IMR-90 (cell line): ENCODE data around the gene QSOX2. TPM values are rescaled to one million over a fixed set of nuclear protein-coding genes. Genes with fewer than 3 reads are reported as not detected.
A peak's percentile ranks its signal among the peaks of the same experiment; 100 is the strongest.

ENCODE experiments used
- ATAC-seq: fragments of 200-7000 bp; cut with Tn5 transposase; 2 replicates; pipeline ENCODE4 v1.9.1; 2020; ENCODE audit warnings: low read depth, mild to moderate bottlenecking, moderate library complexity
- BruUV-seq: library from RNA; stranded (reverse); fragments of 400-500 nt; replicated peaks from 2 replicates; lab custom pipeline; 2021; lab: Mats Ljungman, UMichigan
- CTCF ChIA-PET: fragments of 300-600 bp; formaldehyde crosslinking; extraction: SDS; loops from one replicate; lab custom pipeline; 2021; ENCODE audit warnings: antibody characterized with exemption; lab: Yijun Ruan, JAX
- POLR2A ChIA-PET: fragments of 300-600 bp; sonication (Branson Sonifier 250); formaldehyde crosslinking; loops from one replicate; lab custom pipeline; 2022; ENCODE audit warnings: antibody characterized with exemption; ENCODE audit not compliant: unreplicated experiment; lab: Charles Lee
- DNase-seq: peaks from one replicate; pipeline ENCODE4 v3.0.0; 2013
- H2AFZ ChIP-seq: replicated peaks from 2 replicates; pipeline ENCODE3; 2013; ENCODE audit warnings: low read length, mild to moderate bottlenecking; ENCODE audit not compliant: poor library complexity
- H2AK5ac ChIP-seq: 2 replicates; pipeline ENCODE4 v1.6.1; 2013; ENCODE audit warnings: low read depth, low read length, inconsistent platforms
- H2AK9ac ChIP-seq: replicated peaks from 2 replicates; pipeline ENCODE3; 2013; ENCODE audit warnings: mild to moderate bottlenecking, low read depth, low read length, moderate library complexity; ENCODE audit not compliant: poor library complexity
- H2BK120ac ChIP-seq: 2 replicates; pipeline ENCODE4 v1.6.1; 2013; ENCODE audit warnings: low read depth, low read length, inconsistent platforms
- H2BK15ac ChIP-seq: 3 replicates; pipeline ENCODE4 v1.6.1; 2013; ENCODE audit warnings: low read depth, low read length, inconsistent platforms
- H2BK20ac ChIP-seq: 2 replicates; pipeline ENCODE4 v1.6.1; 2013; ENCODE audit warnings: low read depth, mild to moderate bottlenecking, inconsistent platforms, low read length, moderate library complexity
- H2BK5ac ChIP-seq: 2 replicates; pipeline ENCODE4 v1.6.1; 2013; ENCODE audit warnings: mild to moderate bottlenecking, low read depth, low read length, inconsistent platforms; ENCODE audit not compliant: poor library complexity, severe bottlenecking
- H3K14ac ChIP-seq: replicated peaks from 2 replicates; pipeline ENCODE4 v1.6.1; 2013; ENCODE audit warnings: low read depth, low read length, inconsistent platforms
- H3K18ac ChIP-seq: 2 replicates; pipeline ENCODE4 v1.6.1; 2013; ENCODE audit warnings: low read depth, low read length, control low read depth
- H3K23ac ChIP-seq: 2 replicates; pipeline ENCODE4 v1.6.1; 2013; ENCODE audit warnings: low read depth, low read length, inconsistent platforms
- H3K27ac ChIP-seq: 2 replicates; pipeline ENCODE4 v1.5.1; 2013; ENCODE audit warnings: mild to moderate bottlenecking, control low read depth, low read length; ENCODE audit not compliant: insufficient read depth
- H3K27me3 ChIP-seq: 2 replicates; pipeline ENCODE4 v1.6.1; 2013; ENCODE audit warnings: low read length; ENCODE audit not compliant: control insufficient read depth, insufficient read depth
- H3K36me3 ChIP-seq: 2 replicates; pipeline ENCODE4 v1.6.1; 2013; ENCODE audit warnings: low read length, mixed read lengths; ENCODE audit not compliant: control insufficient read depth, insufficient read depth
- H3K4ac ChIP-seq: 2 replicates; pipeline ENCODE4 v1.6.1; 2013; ENCODE audit warnings: low read depth, low read length, inconsistent platforms
- H3K4me1 ChIP-seq: 2 replicates; pipeline ENCODE4 v1.6.1; 2013; ENCODE audit warnings: low read length, mixed read lengths; ENCODE audit not compliant: control insufficient read depth, insufficient read depth
- H3K4me2 ChIP-seq: 2 replicates; pipeline ENCODE4 v1.6.1; 2013; ENCODE audit warnings: low read depth, mild to moderate bottlenecking, control low read depth, low read length, moderate library complexity
- H3K4me3 ChIP-seq: 2 replicates; pipeline ENCODE4 v1.5.1; 2013; ENCODE audit warnings: low read depth, mild to moderate bottlenecking, control low read depth, low read length, moderate library complexity; ENCODE audit not compliant: insufficient read depth
- H3K56ac ChIP-seq: 2 replicates; pipeline ENCODE4 v1.6.1; 2013; ENCODE audit warnings: low read length, inconsistent platforms; ENCODE audit not compliant: insufficient read depth; ENCODE audit errors: extremely low read depth
- H3K79me1 ChIP-seq, 2 experiments: 2 replicates each; pipeline ENCODE4 v1.6.1; 2013; ENCODE audit warnings: low read length in 2 of 2, inconsistent platforms in 1 of 2, low read depth in 1 of 2
- H3K9ac ChIP-seq: 2 replicates; pipeline ENCODE4 v1.6.1; 2013; ENCODE audit warnings: low read depth, low read length, control low read depth
- H3K9me1 ChIP-seq: 2 replicates; pipeline ENCODE4 v1.6.1; 2013; ENCODE audit warnings: low read length, inconsistent platforms; ENCODE audit not compliant: insufficient read depth
- H3K9me3 ChIP-seq: 2 replicates; pipeline ENCODE4 v1.6.1; 2013; ENCODE audit warnings: low read length; ENCODE audit not compliant: control insufficient read depth, insufficient read depth
- H4K20me1 ChIP-seq: 2 replicates; pipeline ENCODE4 v1.6.1; 2013; ENCODE audit warnings: low read length, inconsistent platforms; ENCODE audit not compliant: insufficient read depth
- H4K5ac ChIP-seq: 2 replicates; pipeline ENCODE4 v1.6.1; 2013; ENCODE audit warnings: mild to moderate bottlenecking, low read depth, low read length, control low read depth
- H4K8ac ChIP-seq, 2 experiments: 2 replicates each; pipeline ENCODE4 v1.6.1; 2013; ENCODE audit warnings: low read depth in 2 of 2, low read length in 2 of 2, control low read depth in 1 of 2, inconsistent platforms in 1 of 2
- H4K91ac ChIP-seq: 2 replicates; pipeline ENCODE4 v1.6.1; 2013; ENCODE audit warnings: low read depth, low read length, inconsistent platforms; ENCODE audit not compliant: insufficient read depth
- BHLHE40 ChIP-seq: fragments of 150-350 bp; IDR thresholded peaks from 2 replicates; pipeline ENCODE4 v1.6.1; 2016; ENCODE audit warnings: mild to moderate bottlenecking, low read depth, low read length
- CEBPB ChIP-seq: IDR thresholded peaks from 2 replicates; pipeline ENCODE4 v1.6.1; 2012; ENCODE audit warnings: low read depth, low read length, improper control_type of control experiment
- CHD1 ChIP-seq: IDR thresholded peaks from 2 replicates; pipeline ENCODE4 v1.6.1; 2012; ENCODE audit warnings: low read depth, low read length, improper control_type of control experiment
- CTCF ChIP-seq: conservative IDR thresholded peaks from 2 replicates; pipeline ENCODE4 v1.5.1; 2012; ENCODE audit warnings: mild to moderate bottlenecking, low read depth, low read length, improper control_type of control experiment
- ELK1 ChIP-seq: fragments of 150-350 bp; IDR thresholded peaks from 2 replicates; pipeline ENCODE4 v1.6.1; 2016; ENCODE audit warnings: low read depth, mild to moderate bottlenecking, low read length, moderate library complexity, borderline replicate concordance
- FOS ChIP-seq: fragments of 150-350 bp; IDR thresholded peaks from 2 replicates; pipeline ENCODE4 v1.6.1; 2016; ENCODE audit warnings: low read depth, low read length
- MAFK ChIP-seq: IDR thresholded peaks from 2 replicates; pipeline ENCODE4 v1.6.1; 2012; ENCODE audit warnings: low read depth, low read length, improper control_type of control experiment
- MXI1 ChIP-seq: IDR thresholded peaks from 2 replicates; pipeline ENCODE4 v1.6.1; 2012; ENCODE audit warnings: low read depth, mild to moderate bottlenecking, low read length, moderate library complexity, borderline replicate concordance
- NFE2L2 ChIP-seq: fragments of 150-350 bp; IDR thresholded peaks from 2 replicates; pipeline ENCODE4 v1.6.1; 2016; ENCODE audit warnings: low read depth, mild to moderate bottlenecking, low read length
- POLR2A ChIP-seq: IDR thresholded peaks from 2 replicates; pipeline ENCODE4 v1.6.1; 2012; ENCODE audit warnings: mild to moderate bottlenecking, low read depth, low read length
- RAD21 ChIP-seq: IDR thresholded peaks from 2 replicates; pipeline ENCODE4 v1.6.1; 2012; ENCODE audit warnings: low read length, improper control_type of control experiment
- RCOR1 ChIP-seq: IDR thresholded peaks from 2 replicates; pipeline ENCODE4 v1.6.1; 2012; ENCODE audit warnings: mild to moderate bottlenecking, low read length, improper control_type of control experiment; ENCODE audit not compliant: insufficient replicate concordance
- RFX5 ChIP-seq: IDR thresholded peaks from 2 replicates; pipeline ENCODE4 v1.8.0; 2012; ENCODE audit warnings: low read depth, mild to moderate bottlenecking, low read length, moderate library complexity
- SMC3 ChIP-seq: fragments of 150-350 bp; IDR thresholded peaks from 2 replicates; pipeline ENCODE4 v1.6.1; 2016; ENCODE audit warnings: low read depth, mild to moderate bottlenecking, antibody characterized with exemption, low read length, moderate library complexity
- USF2 ChIP-seq: fragments of 150-350 bp; IDR thresholded peaks from 2 replicates; pipeline ENCODE4 v1.6.1; 2017; ENCODE audit warnings: mild to moderate bottlenecking, antibody characterized with exemption, low read length, low read depth
- WGBS, 2 experiments: methylation state at CpG; one replicate each; pipeline versions ENCODE4 v1.1.5 to v1.1.7; 2013; ENCODE audit warnings: missing lambda C conversion rate in 2 of 2; ENCODE audit not compliant: insufficient read length in 1 of 2; ENCODE audit errors: extremely low coverage in 2 of 2; 5-methylcytosine and 5-hydroxymethylcytosine counted together
- dilution Hi-C: fragments of 300-500 bp; cut with HindIII; formaldehyde crosslinking; loops from one replicate; pipeline ENCODE4 v1.14.3; 2018; ENCODE audit warnings: low sequenced_read_pairs; ENCODE audit not compliant: unreplicated experiment
- in situ Hi-C: fragments of 300-500 bp; cut with MboI; formaldehyde crosslinking; loops from 3 replicates; pipeline ENCODE4 v1.14.3; 2019; ENCODE audit warnings: low sequenced_read_pairs, inconsistent platforms, mixed read lengths
- intact Hi-C: fragments of 100-400 bp; cut with micrococcal nuclease; formaldehyde crosslinking; loops from 2 replicates; pipeline ENCODE4 v1.10.0; 2022
- polyA plus RNA-seq, 3 experiments: library from polyadenylated mRNA; depleted of rRNA; stranded (reverse); fragments of >200 nt; gene quantifications; 2 replicates each; pipeline ENCODE4 v1.2.3, GENCODE V29; 2012; ENCODE audit warnings: low replicate concordance in 1 of 3
- total RNA-seq: library from RNA; depleted of rRNA; stranded (reverse); fragments of >200 nt; gene quantifications from 2 replicates; pipeline ENCODE4 v1.2.3, GENCODE V29; 2012

The QSOX2 gene
- total and polyA plus RNA-seq, 2 of the 4 experiments (the other 2 are of a cell fraction): 5.9 to 12.9 TPM

GRCh38 chr9:136265561-136266355 is 20.1 kb upstream of the QSOX2 start:
- no peak for DNase-seq
- TF ChIP-seq POLR2A: no peak
- TF ChIP-seq RAD21: no peak
- TF ChIP-seq CHD1: no peak
- TF ChIP-seq SMC3: no peak
- TF ChIP-seq RCOR1: no peak
- no peak for TF ChIP-seq MXI1
- TF ChIP-seq MAFK: no peak
- TF ChIP-seq NFE2L2: no peak
- TF ChIP-seq USF2: no peak
- no peak for TF ChIP-seq ELK1
- TF ChIP-seq CTCF: no peak
- TF ChIP-seq RFX5: no peak
- TF ChIP-seq CEBPB: no peak
- TF ChIP-seq BHLHE40: no peak
- TF ChIP-seq FOS: no peak
- Histone ChIP-seq H3K23ac (no peak overlapping the region), H2BK120ac (no peak overlapping the region), H3K4me1 (peaks cover 3% of the 10 kb centered on the region; the same call in 1 of the 2 replicates), H3K79me1 (no peaks in the 10 kb centered on the region), H3K4me3 (no peak overlapping the region), H3K9me1 (no peaks in the 10 kb centered on the region), H2AFZ (peak overlapping the region; percentile 32), H4K8ac (no peak overlapping the region), H2AK9ac (no peak overlapping the region), H3K9me3 (no peaks in the 10 kb centered on the region), H4K20me1 (no peaks in the 10 kb centered on the region), H4K5ac (no peak overlapping the region), H2AK5ac (no peak overlapping the region), H3K56ac (no peak overlapping the region), H2BK5ac (no peak overlapping the region), H2BK15ac (no peak overlapping the region), H3K27me3 (peaks cover 32% of the 10 kb centered on the region), H3K4ac (no peak overlapping the region), H3K4me2 (no peak overlapping the region), H3K36me3 (no peaks in the 10 kb centered on the region), H3K14ac (no peak overlapping the region), H2BK20ac (no peak overlapping the region), H3K18ac (no peak overlapping the region), H4K91ac (no peak overlapping the region), H3K27ac (no peak overlapping the region), H3K9ac (no peak overlapping the region)
- BruUV-seq: no TSS peak
- no peak for ATAC-seq
- ChIA-PET CTCF (no interaction called here), POLR2A (no interaction called here)
- intact Hi-C loops (loop anchor here (5.0 kb wide), 1 partner anchor 663 kb away; no protein-coding TSS in a partner anchor), dilution Hi-C loops (no loop called here), in situ Hi-C loops (no loop called here)
- WGBS, 2 experiments: 83% methylated on average over 6 of the region's 17 CpGs; no CpG with 5 or more reads in 1 of the 2 experiments
